Measurements from ENCODE around the gene EYS. TPM values are rescaled to one million over a fixed set of nuclear protein-coding genes. Genes with fewer than 3 reads are reported as not detected.

EYS gene
- total RNA-seq, 1 experiment from 2014 or later: not detected

- Histone ChIP-seq H3K27me3 (ENCODE audit: insufficient read depth, low read length) (no peaks in the 10 kb centered on the region), H3K56ac (ENCODE audit: insufficient read length, low read depth, low read length) (no peak overlapping the region), H3K23me2 (ENCODE audit: insufficient read length, low read depth, low read length, poor library complexity, severe bottlenecking) (no peaks in the 10 kb centered on the region), H3K9ac (ENCODE audit: extremely low read depth, insufficient read length, low read length) (no peak overlapping the region), H3K4me1 (ENCODE audit: insufficient read depth, low read length) (peaks cover 9% of the 10 kb centered on the region; the same call in 1 of the 2 replicates), H3K14ac (ENCODE audit: insufficient read depth, low read length) (no peak overlapping the region), H2BK120ac (ENCODE audit: low read depth, low read length, poor library complexity, severe bottlenecking) (no peak overlapping the region), H4K91ac (ENCODE audit: insufficient read length, low read depth, low read length) (no peak overlapping the region), H2AFZ (ENCODE audit: low read length) (no peak overlapping the region), H3K4ac (ENCODE audit: low read depth, low read length) (no peak overlapping the region), H4K8ac (replicated peaks; ENCODE audit: insufficient read length, low read depth, low read length) (no peak overlapping the region), H3K4me2 (ENCODE audit: insufficient read depth, insufficient read length, low read length) (no peak overlapping the region), H3K79me1 (ENCODE audit: insufficient read depth, low read depth, low read length, poor library complexity, severe bottlenecking) (no peaks in the 10 kb centered on the region), H3K23ac (ENCODE audit: insufficient read length, low read depth, low read length) (no peak overlapping the region), H2BK20ac (ENCODE audit: low read depth, low read length, poor library complexity, severe bottlenecking) (no peak overlapping the region), H3T11ph (ENCODE audit: low read length) (no peak overlapping the region), H3K9me3 (ENCODE audit: control insufficient read depth, low read depth, low read length) (no peaks in the 10 kb centered on the region), H2BK5ac (ENCODE audit: insufficient read length, low read length) (no peak overlapping the region), H3K79me2 (ENCODE audit: insufficient read depth, low read length) (no peaks in the 10 kb centered on the region), H3K18ac (ENCODE audit: insufficient read length, low read depth, low read length) (no peak overlapping the region), H4K20me1 (ENCODE audit: control insufficient read depth, insufficient read depth, insufficient read length) (no peaks in the 10 kb centered on the region), H2BK15ac (ENCODE audit: low read depth, low read length) (no peak overlapping the region), H3K27ac (ENCODE audit: insufficient read length, low read depth, low read length) (no peak overlapping the region), H4K5ac (ENCODE audit: insufficient read length, low read depth, low read length) (no peak overlapping the region), H2AK5ac (ENCODE audit: insufficient read length, low read length) (no peak overlapping the region), H2BK12ac (ENCODE audit: insufficient read length, low read depth, low read length) (no peak overlapping the region)
- DNase-seq: peak; percentile 61
- TF ChIP-seq, protein P1, sequence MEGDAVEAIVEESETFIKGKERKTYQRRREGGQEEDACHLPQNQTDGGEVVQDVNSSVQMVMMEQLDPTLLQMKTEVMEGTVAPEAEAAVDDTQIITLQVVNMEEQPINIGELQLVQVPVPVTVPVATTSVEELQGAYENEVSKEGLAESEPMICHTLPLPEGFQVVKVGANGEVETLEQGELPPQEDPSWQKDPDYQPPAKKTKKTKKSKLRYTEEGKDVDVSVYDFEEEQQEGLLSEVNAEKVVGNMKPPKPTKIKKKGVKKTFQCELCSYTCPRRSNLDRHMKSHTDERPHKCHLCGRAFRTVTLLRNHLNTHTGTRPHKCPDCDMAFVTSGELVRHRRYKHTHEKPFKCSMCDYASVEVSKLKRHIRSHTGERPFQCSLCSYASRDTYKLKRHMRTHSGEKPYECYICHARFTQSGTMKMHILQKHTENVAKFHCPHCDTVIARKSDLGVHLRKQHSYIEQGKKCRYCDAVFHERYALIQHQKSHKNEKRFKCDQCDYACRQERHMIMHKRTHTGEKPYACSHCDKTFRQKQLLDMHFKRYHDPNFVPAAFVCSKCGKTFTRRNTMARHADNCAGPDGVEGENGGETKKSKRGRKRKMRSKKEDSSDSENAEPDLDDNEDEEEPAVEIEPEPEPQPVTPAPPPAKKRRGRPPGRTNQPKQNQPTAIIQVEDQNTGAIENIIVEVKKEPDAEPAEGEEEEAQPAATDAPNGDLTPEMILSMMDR (conservative IDR thresholded peaks at IDR 0.05): no peak
- peak overlapping the region in 2 of 3 experiments; percentile 29 to 81; a peak in 4 of 7 replicates for H3K27ac Mint-ChIP-seq
- H3K4me1 Mint-ChIP-seq: peaks cover 28 to 33% of the 10 kb centered on the region in 2 experiments
- H3K9me3 Mint-ChIP-seq: peaks cover 5 to 8% of the 10 kb centered on the region in 2 experiments
- peaks cover 0 to 7% (median 2%) of the 10 kb centered on the region in 3 experiments; a peak in 3 of 7 replicates for H3K36me3 Mint-ChIP-seq (ENCODE audit: insufficient read depth in 1 of 3, low read depth in 3 of 3)
- H3K27me3 Mint-ChIP-seq (ENCODE audit: low read depth): no peaks in the 10 kb centered on the region
- WGBS (ENCODE audit: extremely low coverage, insufficient read length, low lambda C conversion rate): no CpG with 5 or more reads among the region's 1 CpG
- no peak overlapping the region for H3K4me3 Mint-ChIP-seq
Measured at GRCh38 chr6:65450451-65450850, 256.6 kb downstream of the EYS start.
